Lower leg skin (tissue), 3 donors: Measurements from ENCODE around the gene PEAK1.

Source experiments
- POLR2A ChIP-seq, 2 donors: fragments of 450-650 bp; IDR thresholded peaks; one replicate each; pipeline ENCODE4 v1.6.1; 2016 to 2017; ENCODE audit warnings: antibody characterized with exemption in 2 of 2, mild to moderate bottlenecking in 1 of 2, moderate library complexity in 1 of 2
- TF ChIP-seq, protein P1 (sequence below), 3 donors: fragments of 450-650 bp; IDR thresholded peaks; one replicate each; pipeline ENCODE4 v1.5.1; 2016; ENCODE audit warnings: antibody characterized with exemption in 3 of 3, mild to moderate bottlenecking in 3 of 3, moderate library complexity in 2 of 3

DNA sequence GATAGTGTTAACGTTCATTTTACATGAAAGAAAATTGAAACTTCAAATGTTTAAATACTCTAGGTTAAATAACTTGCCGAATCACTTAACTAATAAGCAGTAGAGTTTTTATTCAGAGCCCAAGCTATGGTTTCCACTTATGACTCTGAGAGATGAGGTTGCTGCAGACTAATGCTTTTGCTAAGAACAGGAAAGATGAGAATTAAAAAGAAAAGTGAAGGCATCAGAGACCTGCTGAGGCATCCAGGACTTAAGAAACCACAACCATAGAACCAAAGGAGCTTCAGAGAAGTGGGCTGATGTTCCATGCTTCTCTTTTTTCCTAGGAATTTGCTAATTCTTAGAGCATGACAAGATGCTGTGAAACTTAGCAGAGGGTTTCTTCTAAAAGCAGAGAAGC, 10.3 kb upstream of the PEAK1 start:
- no peak for TF ChIP-seq POLR2A (IDR thresholded peaks at IDR 0.05)
- TF ChIP-seq, protein P1, sequence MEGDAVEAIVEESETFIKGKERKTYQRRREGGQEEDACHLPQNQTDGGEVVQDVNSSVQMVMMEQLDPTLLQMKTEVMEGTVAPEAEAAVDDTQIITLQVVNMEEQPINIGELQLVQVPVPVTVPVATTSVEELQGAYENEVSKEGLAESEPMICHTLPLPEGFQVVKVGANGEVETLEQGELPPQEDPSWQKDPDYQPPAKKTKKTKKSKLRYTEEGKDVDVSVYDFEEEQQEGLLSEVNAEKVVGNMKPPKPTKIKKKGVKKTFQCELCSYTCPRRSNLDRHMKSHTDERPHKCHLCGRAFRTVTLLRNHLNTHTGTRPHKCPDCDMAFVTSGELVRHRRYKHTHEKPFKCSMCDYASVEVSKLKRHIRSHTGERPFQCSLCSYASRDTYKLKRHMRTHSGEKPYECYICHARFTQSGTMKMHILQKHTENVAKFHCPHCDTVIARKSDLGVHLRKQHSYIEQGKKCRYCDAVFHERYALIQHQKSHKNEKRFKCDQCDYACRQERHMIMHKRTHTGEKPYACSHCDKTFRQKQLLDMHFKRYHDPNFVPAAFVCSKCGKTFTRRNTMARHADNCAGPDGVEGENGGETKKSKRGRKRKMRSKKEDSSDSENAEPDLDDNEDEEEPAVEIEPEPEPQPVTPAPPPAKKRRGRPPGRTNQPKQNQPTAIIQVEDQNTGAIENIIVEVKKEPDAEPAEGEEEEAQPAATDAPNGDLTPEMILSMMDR (IDR thresholded peaks at IDR 0.05), result no peak
